DOHH2 (cell line): ENCODE results near the gene FAM180A.
A peak's percentile ranks its signal among the peaks of the same experiment; 100 is the strongest.

Experiments used
- H3F3A ChIP-seq: fragments of 200-600 bp; sonication (generic), shearing (Covaris generic); 2 replicates; pipeline ENCODE4 v1.6.0; 2016; ENCODE audit warnings: antibody characterized with exemption, mild to moderate bottlenecking; ENCODE audit not compliant: control insufficient read depth, insufficient read depth
- H3K27ac ChIP-seq: fragments of 200-600 bp; sonication (generic); 2 replicates; pipeline ENCODE4 v1.5.1; 2014; ENCODE audit warnings: low read depth, mild to moderate bottlenecking, low read length, moderate library complexity
- H3K27me3 ChIP-seq: fragments of 200-600 bp; sonication (generic); 2 replicates; pipeline ENCODE4 v1.6.1; 2014; ENCODE audit warnings: mild to moderate bottlenecking, low read length, mixed read lengths; ENCODE audit not compliant: control insufficient read depth
- H3K36me3 ChIP-seq: fragments of 200-600 bp; sonication (generic); 2 replicates; pipeline ENCODE4 v1.6.1; 2014; ENCODE audit warnings: mild to moderate bottlenecking, low read length, moderate library complexity, mixed read lengths; ENCODE audit not compliant: control insufficient read depth
- H3K4me1 ChIP-seq: fragments of 200-600 bp; sonication (generic); 2 replicates; pipeline ENCODE4 v1.6.1; 2014; ENCODE audit warnings: mild to moderate bottlenecking, low read length, mixed read lengths; ENCODE audit not compliant: control insufficient read depth
- H3K4me2 ChIP-seq: fragments of 200-600 bp; sonication (generic); 2 replicates; pipeline ENCODE4 v1.6.0; 2014; ENCODE audit warnings: mild to moderate bottlenecking, low read length, moderate library complexity
- H3K4me3 ChIP-seq: fragments of 200-600 bp; sonication (generic); 2 replicates; pipeline ENCODE4 v1.5.1; 2014; ENCODE audit warnings: mild to moderate bottlenecking, low read length, mixed read lengths
- H3K79me2 ChIP-seq: fragments of 200-600 bp; sonication (generic); 2 replicates; pipeline ENCODE4 v1.6.1; 2014; ENCODE audit warnings: mild to moderate bottlenecking, low read length, mixed read lengths; ENCODE audit not compliant: control insufficient read depth
- H3K9me2 ChIP-seq: fragments of 200-600 bp; sonication (generic); replicated peaks from 2 replicates; pipeline ENCODE4 v1.6.1; 2014; ENCODE audit warnings: mild to moderate bottlenecking, low read length, mixed read lengths; ENCODE audit not compliant: control insufficient read depth
- H3K9me3 ChIP-seq: fragments of 200-600 bp; sonication (generic); 2 replicates; pipeline ENCODE4 v1.6.1; 2014; ENCODE audit warnings: antibody characterized with exemption, low read length, mixed read lengths; ENCODE audit not compliant: control insufficient read depth, insufficient read depth
- H4K20me1 ChIP-seq: fragments of 200-600 bp; sonication (generic); 2 replicates; pipeline ENCODE4 v1.6.0; 2014; ENCODE audit warnings: low read depth, mild to moderate bottlenecking, antibody characterized with exemption, low read length, moderate library complexity; ENCODE audit not compliant: control insufficient read depth, insufficient read depth
- CTCF ChIP-seq: fragments of 200-600 bp; sonication (generic); IDR thresholded peaks from one replicate; pipeline ENCODE4 v1.5.1; 2014; ENCODE audit warnings: antibody characterized with exemption, mild to moderate bottlenecking, low read depth, low read length; ENCODE audit not compliant: poor library complexity, severe bottlenecking
- EZH2phosphoT487 ChIP-seq: fragments of 200-600 bp; sonication (generic); IDR thresholded peaks from 2 replicates; pipeline ENCODE4 v1.6.1; 2017; ENCODE audit warnings: borderline replicate concordance, mild to moderate bottlenecking, antibody characterized with exemption, low read length, moderate library complexity, mixed read lengths

The FAM180A gene

GRCh38 chr7:135710417-135711138 lies 38.0 kb downstream of the FAM180A start:
- no peak for TF ChIP-seq EZH2phosphoT487
- TF ChIP-seq CTCF = peak; percentile 68
- Histone ChIP-seq H3K4me3 (no peak overlapping the region), H3K79me2 (no peaks in the 10 kb centered on the region), H3K36me3 (no peaks in the 10 kb centered on the region), H3K27me3 (peaks cover 3% of the 10 kb centered on the region; the same call in 1 of the 2 replicates), H3F3A (no peaks in the 10 kb centered on the region), H3K4me2 (no peak overlapping the region), H3K4me1 (no peaks in the 10 kb centered on the region), H3K9me3 (no peaks in the 10 kb centered on the region), H3K9me2 (no peaks in the 10 kb centered on the region), H4K20me1 (no peaks in the 10 kb centered on the region), H3K27ac (no peak overlapping the region)

GRCh38 chr7:135709508-135709907 lies 39.1 kb downstream of the FAM180A start:
- Histone ChIP-seq H3K27ac (no peak overlapping the region), H3K4me2 (no peak overlapping the region), H3K4me3 (no peak overlapping the region), H3K27me3 (peaks cover 3% of the 10 kb centered on the region; the same call in 1 of the 2 replicates), H3K9me3 (no peaks in the 10 kb centered on the region), H3K9me2 (no peaks in the 10 kb centered on the region), H3F3A (no peaks in the 10 kb centered on the region), H3K79me2 (no peaks in the 10 kb centered on the region), H4K20me1 (no peaks in the 10 kb centered on the region), H3K4me1 (no peaks in the 10 kb centered on the region), H3K36me3 (no peaks in the 10 kb centered on the region)
- TF ChIP-seq EZH2phosphoT487 (no peak), CTCF (no peak)

GRCh38 chr7:135708041-135708440 lies 40.6 kb downstream of the FAM180A start:
- Histone ChIP-seq H3K4me1 (no peaks in the 10 kb centered on the region), H3K27ac (no peak overlapping the region), H3K79me2 (no peaks in the 10 kb centered on the region), H3K36me3 (no peaks in the 10 kb centered on the region), H3K27me3 (peaks cover 3% of the 10 kb centered on the region; the same call in 1 of the 2 replicates), H3K9me3 (no peaks in the 10 kb centered on the region), H3K4me2 (no peak overlapping the region), H4K20me1 (no peaks in the 10 kb centered on the region), H3K9me2 (no peaks in the 10 kb centered on the region), H3F3A (no peaks in the 10 kb centered on the region), H3K4me3 (no peak overlapping the region)
- TF ChIP-seq CTCF (no peak), EZH2phosphoT487 (no peak)
